ENCODE measurements around the gene DHRS12. TPM values are rescaled to one million over a fixed set of nuclear protein-coding genes. Genes with fewer than 3 reads are reported as not detected.

Gene DHRS12
- total RNA-seq, 1 experiment from 2014 or later, result 5.8 TPM

DNA sequence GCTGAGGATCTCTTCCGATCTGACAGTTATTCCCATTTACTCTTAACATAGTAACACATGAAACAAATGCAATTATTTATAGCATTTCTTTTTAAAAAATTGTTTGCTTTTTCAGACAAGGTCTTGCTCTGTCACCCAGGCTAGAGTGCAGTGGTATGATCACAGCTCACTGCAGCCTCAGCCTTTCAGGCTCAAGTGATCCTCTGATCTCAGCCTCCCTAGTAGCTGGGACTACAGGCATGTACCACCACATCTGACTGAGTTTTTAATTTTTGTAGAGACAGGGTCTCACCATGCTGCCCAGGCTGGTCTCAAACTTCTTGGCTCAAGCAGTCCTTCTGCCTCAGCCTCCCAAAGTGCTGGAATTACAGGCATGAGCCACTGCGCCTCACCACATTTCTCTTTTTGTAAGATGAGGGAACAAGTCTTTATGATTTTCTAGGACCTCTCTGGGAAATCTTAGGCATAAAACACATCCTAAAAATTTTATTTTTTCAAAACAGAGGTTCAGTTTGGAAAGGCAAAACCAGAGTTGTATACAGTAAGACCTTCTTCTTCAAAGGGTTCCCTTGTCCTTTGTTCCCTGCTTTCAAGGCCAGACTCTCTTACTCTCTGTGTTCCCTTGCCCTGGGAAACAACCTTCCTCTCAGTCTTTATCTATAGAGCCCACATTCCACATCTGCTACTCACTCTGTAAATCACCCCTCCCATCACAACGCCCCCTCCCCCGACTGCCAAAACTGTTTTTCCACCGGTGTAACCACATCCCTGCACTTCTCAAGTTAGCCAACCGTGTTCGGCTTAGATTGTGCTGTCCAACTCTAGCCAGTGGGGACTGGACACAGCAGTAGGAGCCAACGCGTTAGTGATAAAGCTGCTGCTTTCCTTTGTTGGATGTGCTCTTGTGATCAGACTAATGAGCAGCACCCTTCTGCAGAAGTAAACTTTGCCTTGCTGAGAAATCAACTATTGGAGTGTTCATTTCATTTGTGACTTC lies 56.2 kb downstream of the DHRS12 start:
- in situ Hi-C loops (cut with HindIII; ENCODE audit: low pct_unique_long_range_greater_than_20kb, low sequenced_read_pairs), result no loop called here
- DNase-seq (ENCODE audit: low read depth, low spot score), result no peak

GRCh38 chr13:51746802-51747201 lies 57.2 kb downstream of the DHRS12 start:
- in situ Hi-C loops (cut with HindIII; ENCODE audit: low pct_unique_long_range_greater_than_20kb, low sequenced_read_pairs), result no loop called here
- no peak for DNase-seq (ENCODE audit: low read depth, low spot score)

DNA sequence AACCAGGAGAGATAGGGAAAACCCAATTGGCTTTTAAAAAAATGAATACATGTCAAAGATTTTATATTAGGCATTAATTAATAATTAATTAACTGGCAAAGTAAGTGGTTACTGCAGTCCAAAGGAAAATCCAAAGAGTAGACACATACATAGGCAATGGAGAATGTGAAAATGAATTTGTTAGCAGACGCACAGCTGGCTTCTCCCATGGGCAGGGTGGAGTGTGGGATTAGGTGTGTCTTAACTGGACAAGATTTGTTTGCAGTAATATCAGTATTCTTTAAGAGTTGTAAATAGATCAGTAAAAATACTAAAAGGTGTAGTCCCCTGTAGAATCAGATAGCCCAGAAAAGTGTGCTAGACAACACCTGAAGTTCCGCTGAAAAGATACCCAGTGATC lies 58.7 kb downstream of the DHRS12 start:
- in situ Hi-C loops (cut with HindIII; ENCODE audit: low pct_unique_long_range_greater_than_20kb, low sequenced_read_pairs), result no loop called here
- no peak for DNase-seq (ENCODE audit: low read depth, low spot score)

DNA sequence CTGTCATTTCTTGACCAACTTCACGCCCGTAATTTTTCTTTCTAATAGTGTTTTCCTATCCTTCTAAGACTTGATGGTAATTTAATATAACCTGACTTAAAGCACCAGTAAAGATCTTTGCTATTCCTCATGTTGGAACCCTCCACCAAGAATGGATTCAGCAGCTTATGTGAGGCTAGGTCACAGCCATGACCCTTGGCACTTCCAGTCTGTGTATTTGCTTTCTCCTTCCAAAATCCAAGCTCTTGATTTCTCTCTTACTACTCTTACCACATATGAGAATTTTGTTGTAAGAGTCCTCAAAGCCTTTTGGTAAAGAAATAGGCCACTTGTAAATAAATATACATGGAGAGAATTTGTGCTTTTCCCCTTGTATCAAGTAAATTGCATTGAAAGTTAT lies 61.4 kb downstream of the DHRS12 start:
- in situ Hi-C loops (cut with HindIII; ENCODE audit: low pct_unique_long_range_greater_than_20kb, low sequenced_read_pairs), result no loop called here
- DNase-seq (ENCODE audit: low read depth, low spot score), result no peak

DNA sequence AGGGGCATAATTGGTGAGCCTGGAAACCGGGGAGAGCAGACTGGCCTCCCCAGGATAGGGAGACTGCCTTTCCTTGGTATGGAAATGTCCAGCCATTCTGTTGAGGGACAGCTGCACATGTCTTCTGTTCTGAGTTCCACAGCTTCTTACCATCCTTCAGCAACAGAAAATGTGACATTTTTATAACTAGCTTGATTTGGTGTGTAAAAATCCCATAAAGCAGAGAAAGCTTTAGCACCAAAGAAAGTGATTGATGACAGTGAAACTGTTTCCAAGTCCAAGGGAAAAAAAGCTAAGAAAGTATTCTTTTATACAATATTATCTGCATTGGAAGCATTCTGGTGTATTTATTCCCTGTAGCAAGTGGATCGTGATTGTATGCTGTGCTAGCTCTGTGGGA lies 61.9 kb downstream of the DHRS12 start:
- in situ Hi-C loops (cut with HindIII; ENCODE audit: low pct_unique_long_range_greater_than_20kb, low sequenced_read_pairs), result no loop called here
- no peak for DNase-seq (ENCODE audit: low read depth, low spot score)

DNA sequence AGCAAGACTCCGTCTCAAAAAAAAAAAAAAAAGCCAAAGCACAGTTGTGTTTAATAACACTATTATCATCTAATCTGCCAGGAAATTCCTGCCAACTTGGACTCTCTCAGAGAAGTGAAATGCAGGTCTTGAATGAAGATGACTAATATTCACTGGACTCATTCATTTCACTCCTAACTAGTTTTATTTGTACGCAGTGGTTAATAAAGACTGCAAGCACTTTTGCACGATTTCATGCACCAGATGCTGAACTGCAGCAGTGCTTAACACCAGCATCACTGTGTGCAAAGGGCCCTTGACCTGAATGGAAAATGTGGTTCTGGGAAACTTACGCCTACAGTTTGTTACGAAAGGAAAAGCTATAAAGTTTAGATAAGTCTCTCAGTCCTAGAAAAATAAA lies 63.3 kb downstream of the DHRS12 start:
- in situ Hi-C loops (cut with HindIII; ENCODE audit: low pct_unique_long_range_greater_than_20kb, low sequenced_read_pairs), result no loop called here
- no peak for DNase-seq (ENCODE audit: low read depth, low spot score)

DNA sequence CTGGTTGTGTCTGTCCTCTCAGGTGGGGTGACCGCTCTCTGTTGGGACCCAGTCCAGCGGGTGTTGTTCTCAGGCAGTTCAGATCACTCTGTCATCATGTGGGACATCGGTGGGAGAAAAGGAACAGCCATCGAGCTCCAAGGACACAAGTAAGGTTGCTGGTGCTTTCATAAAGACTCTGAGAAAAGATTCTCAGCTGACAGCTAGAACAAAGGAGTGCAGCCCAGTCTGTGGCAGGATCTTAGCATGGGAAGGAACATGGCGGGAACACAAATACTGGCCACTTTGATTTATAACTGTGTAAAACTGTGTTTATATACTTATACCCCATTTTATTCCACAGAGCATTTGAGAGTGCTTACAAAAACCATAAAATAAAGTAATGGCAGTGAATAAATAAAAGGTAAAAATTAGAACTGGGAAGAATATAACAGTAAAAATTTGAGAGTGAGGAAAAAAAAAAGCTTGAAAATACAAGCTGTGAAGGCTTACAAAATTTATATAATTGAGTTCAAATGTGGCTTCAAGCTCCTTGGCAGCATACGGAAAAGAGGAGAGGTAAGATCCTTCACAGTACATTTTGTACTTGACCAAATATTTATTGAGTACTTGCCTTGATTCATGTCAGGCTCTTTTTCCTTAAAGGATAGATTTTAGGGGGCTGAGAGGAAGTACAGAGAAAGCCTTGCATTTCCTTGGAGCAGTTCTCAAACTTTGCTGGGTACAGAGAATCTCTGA lies 64.8 kb downstream of the DHRS12 start:
- no peak for DNase-seq (ENCODE audit: low read depth, low spot score)
- in situ Hi-C loops (cut with HindIII; ENCODE audit: low pct_unique_long_range_greater_than_20kb, low sequenced_read_pairs), result no loop called here

DNA sequence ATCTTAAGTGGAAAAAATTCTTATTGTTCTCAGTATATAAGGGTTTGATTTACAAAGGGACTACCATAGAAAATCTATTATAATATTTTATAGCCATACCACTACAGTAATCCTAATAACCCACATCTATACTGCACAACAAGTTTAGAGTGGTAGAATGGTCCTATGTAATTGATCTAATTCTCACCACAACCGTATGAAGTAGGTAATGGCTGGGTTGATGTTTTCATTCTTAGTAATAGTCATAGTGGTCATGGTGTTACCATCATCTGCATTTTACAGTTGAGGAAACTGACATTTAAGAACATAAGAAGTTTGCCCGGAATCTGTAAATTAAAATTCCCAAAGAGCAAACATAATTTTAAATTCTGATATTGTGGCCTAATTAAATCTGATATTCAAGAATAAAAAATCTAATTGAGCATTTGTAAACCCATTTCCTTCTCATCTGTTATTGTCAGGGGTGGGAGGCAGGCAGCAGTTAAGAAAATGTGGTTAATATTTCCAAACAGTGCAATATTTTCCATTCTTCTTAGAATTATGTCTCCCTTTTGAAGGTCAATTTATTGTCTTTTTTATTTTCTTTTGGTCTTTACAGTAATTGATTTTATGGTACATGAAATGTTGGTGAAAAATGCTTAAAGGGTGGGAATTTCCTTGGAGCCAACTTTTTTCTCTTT lies 65.6 kb downstream of the DHRS12 start:
- no peak for DNase-seq (ENCODE audit: low read depth, low spot score)
- in situ Hi-C loops (cut with HindIII; ENCODE audit: low pct_unique_long_range_greater_than_20kb, low sequenced_read_pairs), result no loop called here

GRCh38 chr13:51737609-51738008 lies 66.4 kb downstream of the DHRS12 start:
- in situ Hi-C loops (cut with HindIII; ENCODE audit: low pct_unique_long_range_greater_than_20kb, low sequenced_read_pairs), result no loop called here
- no peak for DNase-seq (ENCODE audit: low read depth, low spot score)

DNA sequence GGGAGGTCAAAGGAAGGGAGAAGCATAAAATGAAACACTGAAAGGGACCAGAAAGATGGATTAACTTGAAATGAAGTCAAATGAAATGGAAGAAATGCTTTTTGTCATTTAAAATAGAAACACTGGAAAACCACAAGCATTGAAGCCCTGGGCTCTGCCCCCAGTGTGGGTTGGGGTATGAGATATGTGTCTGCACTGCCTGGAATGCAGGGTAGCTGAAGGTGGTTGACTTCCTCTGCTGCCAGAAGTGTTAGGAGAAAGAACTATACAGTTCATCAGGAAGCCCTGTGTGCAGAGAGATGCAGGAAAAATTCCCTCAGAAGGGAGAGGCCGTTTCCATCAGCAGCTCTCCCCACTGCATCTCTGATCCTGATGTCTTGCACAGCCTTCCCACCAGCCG lies 69.2 kb downstream of the DHRS12 start:
- DNase-seq (ENCODE audit: low read depth, low spot score), result no peak
- in situ Hi-C loops (cut with HindIII; ENCODE audit: low pct_unique_long_range_greater_than_20kb, low sequenced_read_pairs), result no loop called here

GRCh38 chr13:51733374-51734298 lies 70.3 kb downstream of the DHRS12 start:
- DNase-seq (ENCODE audit: low read depth, low spot score), result no peak
- in situ Hi-C loops (cut with HindIII; ENCODE audit: low pct_unique_long_range_greater_than_20kb, low sequenced_read_pairs), result no loop called here

- DNase-seq (ENCODE audit: low read depth, low spot score), result peak; percentile 73
- in situ Hi-C loops (cut with HindIII; ENCODE audit: low pct_unique_long_range_greater_than_20kb, low sequenced_read_pairs), result no loop called here
Measured at GRCh38 chr13:51731759-51732158, 72.2 kb downstream of the DHRS12 start.

- DNase-seq (ENCODE audit: low read depth, low spot score), result no peak
- in situ Hi-C loops (cut with HindIII; ENCODE audit: low pct_unique_long_range_greater_than_20kb, low sequenced_read_pairs), result no loop called here
Measured at GRCh38 chr13:51730927-51731326, 73.0 kb downstream of the DHRS12 start.

- DNase-seq (ENCODE audit: low read depth, low spot score), result peak; percentile 40
- in situ Hi-C loops (cut with HindIII; ENCODE audit: low pct_unique_long_range_greater_than_20kb, low sequenced_read_pairs), result no loop called here
Measured at GRCh38 chr13:51729866-51730553, 74.0 kb downstream of the DHRS12 start.

GRCh38 chr13:51728972-51729371 lies 75.0 kb downstream of the DHRS12 start:
- no peak for DNase-seq (ENCODE audit: low read depth, low spot score)

GRCh38 chr13:51728275-51728673 lies 75.7 kb downstream of the DHRS12 start:
- in situ Hi-C loops (cut with HindIII; ENCODE audit: low pct_unique_long_range_greater_than_20kb, low sequenced_read_pairs), result no loop called here
- DNase-seq (ENCODE audit: low read depth, low spot score), result no peak

More at GRCh38 chr13:51728972-51729371, 75.0 kb downstream of the DHRS12 start:
- in situ Hi-C loops (cut with HindIII; ENCODE audit: low pct_unique_long_range_greater_than_20kb, low sequenced_read_pairs), result no loop called here

Measured in SK-MEL-5 (cell line).